Esophagus muscularis mucosa (tissue), 4 donors: ENCODE measurements around the gene MCAT.

Source experiments
- CTCF ChIP-seq, 3 experiments: fragments of 200-600 bp in 2 of 3; fragments of 450-650 bp in 1 of 3; sonication (generic) in 2 of 3; IDR thresholded peaks; one replicate each; pipeline ENCODE4 v1.5.1; 2017 to 2019; ENCODE audit warnings: antibody characterized with exemption in 3 of 3, mild to moderate bottlenecking in 2 of 3, moderate library complexity in 1 of 3
- EP300 ChIP-seq: sonication (generic); formaldehyde crosslinking; IDR thresholded peaks from one replicate; pipeline ENCODE4 v1.6.1; 2017; ENCODE audit warnings: antibody characterized with exemption
- POLR2A ChIP-seq: fragments of 450-650 bp; IDR thresholded peaks from one replicate; pipeline ENCODE4 v1.6.1; 2017; ENCODE audit warnings: antibody characterized with exemption, moderate library complexity, mild to moderate bottlenecking, low read depth
- POLR2AphosphoS5 ChIP-seq, 2 donors: sonication (generic); formaldehyde crosslinking; IDR thresholded peaks; one replicate each; pipeline ENCODE4 v1.6.1; 2017; ENCODE audit warnings: antibody characterized with exemption in 2 of 2

GRCh38 chr22:43148581-43148980 is 5.4 kb upstream of the MCAT start:
- TF ChIP-seq CTCF (IDR thresholded peaks at IDR 0.05) = no peak
- no peak for TF ChIP-seq POLR2A
- no peak for TF ChIP-seq EP300
- TF ChIP-seq POLR2AphosphoS5 (IDR thresholded peaks at IDR 0.05) = no peak
